GM12878 (cell line): ENCODE measurements around the gene TRIM50. TPM values are rescaled to one million over a fixed set of nuclear protein-coding genes. Genes with fewer than 3 reads are reported as not detected.
"Not testable (repeated sequence)": the region's sequence is repeated elsewhere in the genome, so short reads cannot be mapped to it uniquely, and the experiment has no call there.

Experiments
- ATAC-seq: fragments of 200-7000 bp; cut with Tn5 transposase; 3 replicates; pipeline ENCODE4 v1.9.1; 2020; ENCODE audit warnings: mild to moderate bottlenecking, moderate library complexity
- BruUV-seq: library from RNA; stranded (reverse); fragments of 400-500 nt; replicated peaks from 2 replicates; lab custom pipeline; 2021; lab: Mats Ljungman, UMichigan
- CTCF ChIA-PET: fragments of 300-600 bp; sonication (Branson Sonifier 250); formaldehyde crosslinking; extraction: SDS; loops from one replicate; lab custom pipeline; 2021; ENCODE audit warnings: inconsistent platforms; lab: Yijun Ruan, JAX
- POLR2A ChIA-PET: fragments of 350-600 bp; formaldehyde crosslinking; extraction: SDS; loops from one replicate; lab custom pipeline; 2021; ENCODE audit warnings: inconsistent platforms; lab: Charles Lee
- RAD21 ChIA-PET: fragments of 300-600 bp; sonication (Branson Sonifier 250); formaldehyde crosslinking; loops from one replicate; lab custom pipeline; 2023; ENCODE audit warnings: antibody characterized with exemption; ENCODE audit not compliant: unreplicated experiment; lab: Charles Lee
- SMC1A ChIA-PET: fragments of 300-600 bp; sonication (Branson Sonifier 250); formaldehyde crosslinking; loops from one replicate; lab custom pipeline; 2023; ENCODE audit not compliant: unreplicated experiment, uncharacterized antibody; lab: Charles Lee
- DNase-seq: peaks from one replicate; pipeline ENCODE4 v3.0.0-alpha.2; 2011; ENCODE audit warnings: low read depth, low spot score
- FAIRE-seq: peaks from 3 replicates; lab custom pipeline; 2011; peaks lifted over from hg19 to GRCh38; lab: Jason Lieb, UNC
- H2AFZ ChIP-seq: 2 replicates; pipeline ENCODE4 v1.6.0; 2011; ENCODE audit warnings: low read depth, low read length, control low read depth; ENCODE audit not compliant: control insufficient read depth
- H3K27ac ChIP-seq: 2 replicates; pipeline ENCODE4 v1.5.1; 2011; ENCODE audit warnings: control low read depth; ENCODE audit not compliant: control insufficient read depth, insufficient read depth
- H3K27me3 ChIP-seq, 2 experiments: replicated peaks in 1 of 2; 2 replicates each; pipeline versions ENCODE4 v1.6.0 to v1.6.1; 2011; ENCODE audit warnings: low read length in 1 of 2; ENCODE audit not compliant: control insufficient read depth in 2 of 2, insufficient read depth in 2 of 2
- H3K36me3 ChIP-seq, 2 experiments: 2 replicates each; pipeline ENCODE4 v1.5.1; 2011; ENCODE audit warnings: low read length in 1 of 2; ENCODE audit not compliant: control insufficient read depth in 2 of 2, insufficient read depth in 2 of 2
- H3K4me1 ChIP-seq: 2 replicates; pipeline ENCODE4 v1.6.1; 2011; ENCODE audit warnings: mild to moderate bottlenecking, low read length, moderate library complexity, mixed read lengths; ENCODE audit not compliant: control insufficient read depth, insufficient read depth
- H3K4me2 ChIP-seq: 2 replicates; pipeline ENCODE4 v1.6.0; 2011; ENCODE audit warnings: control low read depth; ENCODE audit not compliant: control insufficient read depth, insufficient read depth
- H3K4me3 ChIP-seq: fragments of 200-600 bp; sonication (generic); 2 replicates; pipeline ENCODE4 v1.5.1; 2016
- H3K79me2 ChIP-seq: 2 replicates; pipeline ENCODE4 v1.6.0; 2011; ENCODE audit warnings: low read length; ENCODE audit not compliant: control insufficient read depth, insufficient read depth
- H3K9ac ChIP-seq: 2 replicates; pipeline ENCODE4 v1.8.0; 2011; ENCODE audit warnings: low read length, control low read depth, mixed read lengths; ENCODE audit not compliant: control insufficient read depth, insufficient read depth
- H3K9me3 ChIP-seq: replicated peaks from 3 replicates; pipeline ENCODE4 v1.5.1; 2011; ENCODE audit warnings: mild to moderate bottlenecking, low read length; ENCODE audit not compliant: control insufficient read depth, insufficient read depth
- H4K20me1 ChIP-seq: 2 replicates; pipeline ENCODE4 v1.6.0; 2011; ENCODE audit not compliant: control insufficient read depth, insufficient read depth
- WGBS: methylation state at CpG from one replicate; pipeline ENCODE4 v1.1.6; 2016; ENCODE audit warnings: low lambda C conversion rate; ENCODE audit not compliant: insufficient replicate concordance, insufficient coverage; ENCODE audit errors: missing lambda C conversion rate; 5-methylcytosine and 5-hydroxymethylcytosine counted together
- in situ Hi-C: fragments of 300-500 bp; cut with MboI; formaldehyde crosslinking; loops from 9 replicates; pipeline ENCODE4 v1.14.3; 2018; ENCODE audit warnings: mixed read lengths
- intact Hi-C: fragments of 100-400 bp; cut with micrococcal nuclease; formaldehyde crosslinking; loops from one replicate; pipeline ENCODE4 v1.14.2; 2022; ENCODE audit not compliant: unreplicated experiment
- polyA plus RNA-seq, 11 experiments: library from polyadenylated mRNA; depleted of rRNA in 4 of 11; unstranded in 6 of 11; stranded (reverse) in 5 of 11; fragments of >200 nt; fragmentation: Nextera tagmentation in 4 of 11; fragmentation: Illumina TruSeq in 1 of 11; extraction: Ambion mirVana in 4 of 11; extraction: Trizol in 1 of 11; gene quantifications; 1 replicate in 1 of 11; 2 replicates in 10 of 11; pipeline versions ENCODE4 v1.2.1 to v1.2.3, GENCODE V29; 2011 to 2016; ENCODE audit warnings: inconsistent platforms in 2 of 11, missing spikeins in 2 of 11, low read depth in 1 of 11
- small RNA-seq: library from RNA; depleted of rRNA; stranded (forward); fragments of <200 nt; gene quantifications from one replicate; pipeline ENCODE3, GENCODE V24; 2014
- total RNA-seq, 4 experiments: library from RNA; depleted of rRNA in 3 of 4; stranded (reverse); fragments of >200 nt in 3 of 4; fragmentation: Illumina TruSeq in 1 of 4; extraction: Trizol in 1 of 4; gene quantifications; 2 replicates each; pipeline versions ENCODE4 v1.2.1 to v1.2.3, GENCODE V29; 2013 to 2021

The TRIM50 gene
- total and polyA plus RNA-seq, 10 of the 15 experiments (the other 5 are each of a cell fraction or from before 2014, with no cell fraction given): not detected

GRCh38 chr7:73266719-73267368 lies 61.0 kb downstream of the TRIM50 start:
- BruUV-seq, DNase-seq, RAD21 ChIA-PET, H2AFZ ChIP-seq, H4K20me1 ChIP-seq, in situ Hi-C loops, H3K9me3 ChIP-seq, H3K27ac ChIP-seq, H3K4me2 ChIP-seq, H3K27me3 ChIP-seq, H3K9ac ChIP-seq, CTCF ChIA-PET, H3K4me3 ChIP-seq, H3K36me3 ChIP-seq, SMC1A ChIA-PET, H3K79me2 ChIP-seq, intact Hi-C loops, POLR2A ChIA-PET, H3K4me1 ChIP-seq, FAIRE-seq: not testable (repeated sequence)
- WGBS: no CpG with 5 or more reads among the region's 22 CpGs
- peak; percentile 93 for ATAC-seq

Small RNA genes lying within 50 kb of the gene (small RNA-seq; reads per million reads assigned to genes)
- gene RNU6-1080P: not detected

Other genes with a start within 250 kb of the TRIM50 start
- not detected in 2 replicates for gene SPDYE9, start 242.0 kb downstream of the TRIM50 start, total RNA-seq (2014; rRNA removed)
- gene SPDYE9, start 242.0 kb downstream of the TRIM50 start, total RNA-seq (2014; rRNA removed; fragmentation: Illumina TruSeq; extraction: Trizol): not detected in 2 replicates
- gene SPDYE9, start 242.0 kb downstream of the TRIM50 start, total RNA-seq (2021): not detected in 2 replicates
- gene SPDYE9, start 242.0 kb downstream of the TRIM50 start, polyA plus RNA-seq (2011; rRNA removed): not detected in 2 replicates
- not detected in 2 replicates for gene SPDYE9, start 242.0 kb downstream of the TRIM50 start, polyA plus RNA-seq (2014; fragmentation: Illumina TruSeq; extraction: Trizol)
- gene SPDYE9, start 242.0 kb downstream of the TRIM50 start, polyA plus RNA-seq (2014; fragmentation: Nextera tagmentation; extraction: Ambion mirVana): under 1 TPM; 0.09 to 0.61 TPM
- gene SPDYE9, start 242.0 kb downstream of the TRIM50 start, polyA plus RNA-seq (2014; rRNA removed): 0.04 TPM in 1 of 2 replicates, not detected in the other
- 1 to 10 TPM; 1.7 to 1.8 TPM for gene SPDYE9, start 242.0 kb downstream of the TRIM50 start, polyA plus RNA-seq (2016; fragmentation: Nextera tagmentation; extraction: Ambion mirVana)
- 43.5 and 61.0 TPM in 2 replicates for gene NSUN5, start 19.3 kb downstream of the TRIM50 start, total RNA-seq (2014; rRNA removed)
- 17.0 and 17.2 TPM in 2 replicates for gene NSUN5, start 19.3 kb downstream of the TRIM50 start, total RNA-seq (2014; rRNA removed; fragmentation: Illumina TruSeq; extraction: Trizol)
- gene NSUN5, start 19.3 kb downstream of the TRIM50 start, total RNA-seq (2021): 54.3 and 57.3 TPM in 2 replicates
- 10.4 and 28.5 TPM in 2 replicates for gene NSUN5, start 19.3 kb downstream of the TRIM50 start, polyA plus RNA-seq (2011; rRNA removed)
- 9.1 and 16.4 TPM in 2 replicates for gene NSUN5, start 19.3 kb downstream of the TRIM50 start, polyA plus RNA-seq (2014; fragmentation: Illumina TruSeq; extraction: Trizol)
- 1 to 10 TPM; 2.0 to 9.2 TPM for gene NSUN5, start 19.3 kb downstream of the TRIM50 start, polyA plus RNA-seq (2014; fragmentation: Nextera tagmentation; extraction: Ambion mirVana)
- 48.0 and 59.8 TPM in 2 replicates for gene NSUN5, start 19.3 kb downstream of the TRIM50 start, polyA plus RNA-seq (2014; rRNA removed)
- 10 to 100 TPM; 61.8 to 63.4 TPM for gene NSUN5, start 19.3 kb downstream of the TRIM50 start, polyA plus RNA-seq (2016; fragmentation: Nextera tagmentation; extraction: Ambion mirVana)
- gene FKBP6, start 79 bp upstream of the TRIM50 start, total RNA-seq (2014; rRNA removed): not detected in 2 replicates
- not detected in 2 replicates for gene FKBP6, start 79 bp upstream of the TRIM50 start, total RNA-seq (2014; rRNA removed; fragmentation: Illumina TruSeq; extraction: Trizol)
- not detected in 2 replicates for gene FKBP6, start 79 bp upstream of the TRIM50 start, total RNA-seq (2021)
- gene FKBP6, start 79 bp upstream of the TRIM50 start, polyA plus RNA-seq (2011; rRNA removed): not detected in 2 replicates
- gene FKBP6, start 79 bp upstream of the TRIM50 start, polyA plus RNA-seq (2014; fragmentation: Illumina TruSeq; extraction: Trizol): not detected in 2 replicates
- gene FKBP6, start 79 bp upstream of the TRIM50 start, polyA plus RNA-seq (2014; fragmentation: Nextera tagmentation; extraction: Ambion mirVana): not detected
- gene FKBP6, start 79 bp upstream of the TRIM50 start, polyA plus RNA-seq (2014; rRNA removed): not detected in 2 replicates
- not detected for gene FKBP6, start 79 bp upstream of the TRIM50 start, polyA plus RNA-seq (2016; fragmentation: Nextera tagmentation; extraction: Ambion mirVana)
- 0.05 TPM in 1 of 2 replicates, not detected in the other for gene FZD9, start 105.7 kb upstream of the TRIM50 start, total RNA-seq (2014; rRNA removed)
- gene FZD9, start 105.7 kb upstream of the TRIM50 start, total RNA-seq (2014; rRNA removed; fragmentation: Illumina TruSeq; extraction: Trizol): not detected in 2 replicates
- not detected in 2 replicates for gene FZD9, start 105.7 kb upstream of the TRIM50 start, total RNA-seq (2021)
- not detected in 2 replicates for gene FZD9, start 105.7 kb upstream of the TRIM50 start, polyA plus RNA-seq (2011; rRNA removed)
- gene FZD9, start 105.7 kb upstream of the TRIM50 start, polyA plus RNA-seq (2014; fragmentation: Illumina TruSeq; extraction: Trizol): 0.03 TPM in 1 of 2 replicates, not detected in the other
- not detected for gene FZD9, start 105.7 kb upstream of the TRIM50 start, polyA plus RNA-seq (2014; fragmentation: Nextera tagmentation; extraction: Ambion mirVana)
- gene FZD9, start 105.7 kb upstream of the TRIM50 start, polyA plus RNA-seq (2014; rRNA removed): 0.05 TPM in 1 of 2 replicates, not detected in the other
- not detected for gene FZD9, start 105.7 kb upstream of the TRIM50 start, polyA plus RNA-seq (2016; fragmentation: Nextera tagmentation; extraction: Ambion mirVana)
- 50.3 and 50.4 TPM in 2 replicates for gene BAZ1B, start 194.2 kb upstream of the TRIM50 start, total RNA-seq (2014; rRNA removed)
- 77.0 and 77.4 TPM in 2 replicates for gene BAZ1B, start 194.2 kb upstream of the TRIM50 start, total RNA-seq (2014; rRNA removed; fragmentation: Illumina TruSeq; extraction: Trizol)
- gene BAZ1B, start 194.2 kb upstream of the TRIM50 start, total RNA-seq (2021): 64.5 and 68.2 TPM in 2 replicates
- gene BAZ1B, start 194.2 kb upstream of the TRIM50 start, polyA plus RNA-seq (2011; rRNA removed): 33.8 and 39.6 TPM in 2 replicates
- gene BAZ1B, start 194.2 kb upstream of the TRIM50 start, polyA plus RNA-seq (2014; fragmentation: Illumina TruSeq; extraction: Trizol): 73.8 and 82.0 TPM in 2 replicates
- gene BAZ1B, start 194.2 kb upstream of the TRIM50 start, polyA plus RNA-seq (2014; fragmentation: Nextera tagmentation; extraction: Ambion mirVana): 10 to 100 TPM; 14.0 to 20.3 TPM
- gene BAZ1B, start 194.2 kb upstream of the TRIM50 start, polyA plus RNA-seq (2014; rRNA removed): 38.6 and 39.1 TPM in 2 replicates
- gene BAZ1B, start 194.2 kb upstream of the TRIM50 start, polyA plus RNA-seq (2016; fragmentation: Nextera tagmentation; extraction: Ambion mirVana): 10 to 100 TPM; 19.4 to 31.9 TPM
- gene BCL7B, start 229.6 kb upstream of the TRIM50 start, total RNA-seq (2014; rRNA removed): 20.7 and 24.2 TPM in 2 replicates
- gene BCL7B, start 229.6 kb upstream of the TRIM50 start, total RNA-seq (2014; rRNA removed; fragmentation: Illumina TruSeq; extraction: Trizol): 22.7 and 23.0 TPM in 2 replicates
- gene BCL7B, start 229.6 kb upstream of the TRIM50 start, total RNA-seq (2021): 49.4 and 60.9 TPM in 2 replicates
- gene BCL7B, start 229.6 kb upstream of the TRIM50 start, polyA plus RNA-seq (2011; rRNA removed): 39.3 and 54.1 TPM in 2 replicates
- gene BCL7B, start 229.6 kb upstream of the TRIM50 start, polyA plus RNA-seq (2014; fragmentation: Illumina TruSeq; extraction: Trizol): 31.6 and 46.3 TPM in 2 replicates
- gene BCL7B, start 229.6 kb upstream of the TRIM50 start, polyA plus RNA-seq (2014; fragmentation: Nextera tagmentation; extraction: Ambion mirVana): 10 to 100 TPM; 10.9 to 21.2 TPM
- 61.3 and 66.0 TPM in 2 replicates for gene BCL7B, start 229.6 kb upstream of the TRIM50 start, polyA plus RNA-seq (2014; rRNA removed)
- 10 to 100 TPM; 61.7 to 61.8 TPM for gene BCL7B, start 229.6 kb upstream of the TRIM50 start, polyA plus RNA-seq (2016; fragmentation: Nextera tagmentation; extraction: Ambion mirVana)